Suprapubic skin (tissue), 3 donors: ENCODE data around the gene SIK3.
"Not testable (repeated sequence)": the region's sequence is repeated elsewhere in the genome, so short reads cannot be mapped to it uniquely, and the experiment has no call there.

Experiments
- CTCF ChIP-seq, 2 donors: fragments of 200-600 bp in 1 of 2; fragments of 450-650 bp in 1 of 2; sonication (generic) in 1 of 2; IDR thresholded peaks; one replicate each; pipeline ENCODE4 v1.5.1; 2016 to 2019; ENCODE audit warnings: antibody characterized with exemption in 2 of 2, mild to moderate bottlenecking in 1 of 2, moderate library complexity in 1 of 2
- POLR2AphosphoS5 ChIP-seq, 3 donors: sonication (generic); formaldehyde crosslinking; IDR thresholded peaks; one replicate each; pipeline ENCODE4 v1.6.1; 2017; ENCODE audit warnings: antibody characterized with exemption in 3 of 3

- TF ChIP-seq CTCF, POLR2AphosphoS5 (IDR thresholded peaks at IDR 0.05): not testable (repeated sequence)
Observed at GRCh38 chr11:117046627-117047026, 51.6 kb downstream of the SIK3 start.
